Measurements from ENCODE around the gene CABLES1. TPM values are rescaled to one million over a fixed set of nuclear protein-coding genes. Genes with fewer than 3 reads are reported as not detected.

Gene CABLES1
- total and polyA plus RNA-seq, 12 donors, result 2.1 to 11.9 (median 5.3) TPM

- Histone ChIP-seq H3K9me3 (replicated peaks in 1 of 3) (no peaks in the 10 kb centered on the region), H3K4me1 (replicated peaks in 1 of 2) (peaks cover 13 to 48% of the 10 kb centered on the region in 2 donors), H3K4me3 (no peak overlapping the region), H3K27me3 (no peaks in the 10 kb centered on the region), H3K36me3 (replicated peaks in 1 of 2) (no peaks in the 10 kb centered on the region), H3K27ac (peak overlapping the region in 1 of 5 donors; percentile 52)
- TF ChIP-seq POLR2A (IDR thresholded peaks at IDR 0.05) (no peak), CTCF (IDR thresholded peaks at IDR 0.05) (no peak)
- intact Hi-C loops (cut with DNase I), result no loop called here
- DNase-seq, result no peak
- WGBS, 4 donors, result 62 to 68% (median 68%) methylated on average over 3 of the region's 3 CpGs
These were observed 91.1 kb downstream of the CABLES1 start for GRCh38 chr18:23226391-23226790.

GRCh38 chr18:23226930-23227725 lies 91.8 kb downstream of the CABLES1 start:
- DNase-seq, result peak in 2 of 7 donors; percentile 25 to 63
- Histone ChIP-seq H3K9me3 (replicated peaks in 1 of 3) (no peaks in the 10 kb centered on the region), H3K27me3 (no peaks in the 10 kb centered on the region), H3K4me1 (replicated peaks in 1 of 2) (peaks cover 13 to 52% of the 10 kb centered on the region in 2 donors), H3K4me3 (no peak overlapping the region), H3K36me3 (replicated peaks in 1 of 2) (no peaks in the 10 kb centered on the region), H3K27ac (peak overlapping the region in 2 of 5 donors; percentile 47 to 52)
- TF ChIP-seq CTCF (IDR thresholded peaks at IDR 0.05), result no peak
- no peak for TF ChIP-seq POLR2A (IDR thresholded peaks at IDR 0.05)
- 77 to 82% (median 79%) methylated on average over 11 of the region's 11 CpGs for WGBS, 4 donors
- intact Hi-C loops (cut with DNase I), result no loop called here

DNA sequence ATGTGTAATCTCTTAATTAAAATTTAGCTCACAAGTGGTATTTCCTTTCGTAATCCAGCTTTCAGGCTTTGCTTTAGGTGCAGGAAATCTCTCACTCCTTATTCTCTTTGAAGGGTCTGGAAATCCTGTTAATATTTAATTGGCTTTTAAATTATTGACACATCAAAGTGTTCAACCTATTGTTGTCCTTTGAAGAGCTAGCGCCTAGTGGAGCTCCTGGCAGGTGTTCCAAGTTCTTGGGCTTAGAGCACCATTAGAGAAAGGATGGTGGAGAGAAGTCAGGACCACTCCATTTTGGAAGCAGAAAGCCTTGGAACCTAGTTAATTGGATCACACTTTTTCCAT lies 92.4 kb downstream of the CABLES1 start:
- H3K4me3 ChIP-seq, result no peak overlapping the region
- no peaks in the 10 kb centered on the region for H3K36me3 ChIP-seq (replicated peaks in 1 of 2)
- no peaks in the 10 kb centered on the region for H3K27me3 ChIP-seq
- no peak for DNase-seq
- H3K27ac ChIP-seq, result peak overlapping the region in 2 of 5 donors; percentile 47 to 52
- peaks cover 13 to 52% of the 10 kb centered on the region in 2 donors for H3K4me1 ChIP-seq (replicated peaks in 1 of 2)
- WGBS, 4 donors, result 90 to 98% (median 95%) methylated on average over 2 of the region's 2 CpGs
- no peaks in the 10 kb centered on the region for H3K9me3 ChIP-seq (replicated peaks in 1 of 3)
- TF ChIP-seq POLR2A (IDR thresholded peaks at IDR 0.05) (no peak), CTCF (IDR thresholded peaks at IDR 0.05) (no peak)
- intact Hi-C loops (cut with DNase I), result no loop called here

GRCh38 chr18:23228102-23229061 lies 93.1 kb downstream of the CABLES1 start:
- Histone ChIP-seq H3K27ac (no peak overlapping the region), H3K4me1 (replicated peaks in 1 of 2) (peaks cover 13 to 52% of the 10 kb centered on the region in 2 donors), H3K9me3 (replicated peaks in 1 of 3) (no peaks in the 10 kb centered on the region), H3K27me3 (no peaks in the 10 kb centered on the region), H3K36me3 (replicated peaks in 1 of 2) (no peaks in the 10 kb centered on the region), H3K4me3 (no peak overlapping the region)
- DNase-seq, result peak in 3 of 7 donors; percentile 22 to 59 (median 36)
- 41 to 52% (median 47%) methylated on average over 7 of the region's 7 CpGs for WGBS, 4 donors
- intact Hi-C loops (cut with DNase I), result no loop called here
- no peak for TF ChIP-seq POLR2A (IDR thresholded peaks at IDR 0.05)

All from adrenal gland (tissue), 12 donors.